ENCODE results near the gene MIPOL1. TPM values are rescaled to one million over a fixed set of nuclear protein-coding genes. Genes with fewer than 3 reads are reported as not detected.

The MIPOL1 gene
- total and polyA plus RNA-seq, 2 of the 13 experiments (the other 11 are each of a cell fraction or from before 2014, with no cell fraction given), result 8.6 to 34.2 TPM

DNA sequence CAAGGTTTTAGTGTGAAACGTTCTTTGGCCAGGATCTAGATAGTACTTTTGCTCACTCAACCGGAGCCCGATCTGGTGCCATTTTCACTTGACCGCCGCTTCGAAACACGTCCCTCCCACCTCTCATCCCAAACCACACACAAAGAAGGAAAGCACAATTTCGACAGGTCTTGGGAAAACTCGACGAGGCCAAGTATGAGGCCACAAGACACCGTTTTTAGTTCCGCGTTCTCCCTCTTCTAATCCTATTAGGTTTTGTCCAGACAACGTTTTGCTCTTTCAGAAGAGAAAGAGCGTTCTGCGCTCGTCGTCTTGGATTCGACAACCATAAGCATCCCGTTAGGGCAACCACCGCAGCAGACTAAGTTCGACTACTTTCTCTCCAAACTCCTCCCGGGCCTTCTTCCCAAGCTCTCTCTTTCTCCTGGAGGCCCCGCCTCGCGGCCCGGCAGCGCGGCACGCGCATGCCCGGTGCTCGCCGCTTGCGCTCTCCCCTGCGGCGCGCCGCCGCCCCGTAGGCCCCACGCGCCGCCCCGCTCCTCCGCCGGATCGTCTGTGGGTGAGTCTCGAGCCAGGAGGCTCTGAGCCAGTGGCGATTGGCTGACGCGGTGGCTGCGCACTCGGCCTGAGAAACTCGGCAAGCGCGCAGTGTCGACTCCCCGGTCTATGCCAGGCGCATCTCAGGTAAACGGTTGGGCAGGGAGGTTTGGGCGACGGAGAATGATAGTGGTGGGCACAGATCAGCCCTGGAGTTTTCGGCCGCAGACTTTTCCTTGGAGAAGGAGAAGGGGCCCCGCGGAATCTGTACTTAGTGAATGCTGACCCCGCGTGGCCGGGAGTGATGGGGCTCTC lies at the start of gene MIPOL1 (continued):
- TF ChIP-seq, protein P1, sequence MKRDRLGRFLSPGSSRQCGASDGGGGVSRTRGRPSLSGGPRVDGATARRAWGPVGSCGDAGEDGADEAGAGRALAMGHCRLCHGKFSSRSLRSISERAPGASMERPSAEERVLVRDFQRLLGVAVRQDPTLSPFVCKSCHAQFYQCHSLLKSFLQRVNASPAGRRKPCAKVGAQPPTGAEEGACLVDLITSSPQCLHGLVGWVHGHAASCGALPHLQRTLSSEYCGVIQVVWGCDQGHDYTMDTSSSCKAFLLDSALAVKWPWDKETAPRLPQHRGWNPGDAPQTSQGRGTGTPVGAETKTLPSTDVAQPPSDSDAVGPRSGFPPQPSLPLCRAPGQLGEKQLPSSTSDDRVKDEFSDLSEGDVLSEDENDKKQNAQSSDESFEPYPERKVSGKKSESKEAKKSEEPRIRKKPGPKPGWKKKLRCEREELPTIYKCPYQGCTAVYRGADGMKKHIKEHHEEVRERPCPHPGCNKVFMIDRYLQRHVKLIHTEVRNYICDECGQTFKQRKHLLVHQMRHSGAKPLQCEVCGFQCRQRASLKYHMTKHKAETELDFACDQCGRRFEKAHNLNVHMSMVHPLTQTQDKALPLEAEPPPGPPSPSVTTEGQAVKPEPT (CRISPR knock-in tag; IDR thresholded peaks at IDR 0.05; ENCODE audit: low read depth), result peak; percentile 98
- TF ChIP-seq, protein P2, sequence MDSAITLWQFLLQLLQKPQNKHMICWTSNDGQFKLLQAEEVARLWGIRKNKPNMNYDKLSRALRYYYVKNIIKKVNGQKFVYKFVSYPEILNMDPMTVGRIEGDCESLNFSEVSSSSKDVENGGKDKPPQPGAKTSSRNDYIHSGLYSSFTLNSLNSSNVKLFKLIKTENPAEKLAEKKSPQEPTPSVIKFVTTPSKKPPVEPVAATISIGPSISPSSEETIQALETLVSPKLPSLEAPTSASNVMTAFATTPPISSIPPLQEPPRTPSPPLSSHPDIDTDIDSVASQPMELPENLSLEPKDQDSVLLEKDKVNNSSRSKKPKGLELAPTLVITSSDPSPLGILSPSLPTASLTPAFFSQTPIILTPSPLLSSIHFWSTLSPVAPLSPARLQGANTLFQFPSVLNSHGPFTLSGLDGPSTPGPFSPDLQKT (CRISPR knock-in tag; IDR thresholded peaks at IDR 0.05; ENCODE audit: borderline replicate concordance), result peak; percentile 46
- TF ChIP-seq ZNF10 (CRISPR knock-in tag; IDR thresholded peaks at IDR 0.05; ENCODE audit: borderline replicate concordance, low read depth), result 0 out of 2 replicates have a peak, but pooled peaks have one; percentile 52
- TF ChIP-seq, protein P3, sequence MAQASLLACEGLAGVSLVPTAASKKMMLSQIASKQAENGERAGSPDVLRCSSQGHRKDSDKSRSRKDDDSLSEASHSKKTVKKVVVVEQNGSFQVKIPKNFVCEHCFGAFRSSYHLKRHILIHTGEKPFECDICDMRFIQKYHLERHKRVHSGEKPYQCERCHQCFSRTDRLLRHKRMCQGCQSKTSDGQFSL (CRISPR knock-in tag; IDR thresholded peaks at IDR 0.05), result peak; percentile 54; the same call in 1 of the 2 replicates
- peak; percentile 50; the same call in 1 of the 2 replicates for TF ChIP-seq TEAD2 (CRISPR knock-in tag; IDR thresholded peaks at IDR 0.05)
- TF ChIP-seq SKI (IDR thresholded peaks at IDR 0.05; ENCODE audit: partially characterized antibody), result peak; percentile 99
- peak; percentile 70; the same call in 1 of the 2 replicates for TF ChIP-seq ZFP82 (CRISPR knock-in tag; IDR thresholded peaks at IDR 0.05; ENCODE audit: borderline replicate concordance)
- TF ChIP-seq, protein P4, sequence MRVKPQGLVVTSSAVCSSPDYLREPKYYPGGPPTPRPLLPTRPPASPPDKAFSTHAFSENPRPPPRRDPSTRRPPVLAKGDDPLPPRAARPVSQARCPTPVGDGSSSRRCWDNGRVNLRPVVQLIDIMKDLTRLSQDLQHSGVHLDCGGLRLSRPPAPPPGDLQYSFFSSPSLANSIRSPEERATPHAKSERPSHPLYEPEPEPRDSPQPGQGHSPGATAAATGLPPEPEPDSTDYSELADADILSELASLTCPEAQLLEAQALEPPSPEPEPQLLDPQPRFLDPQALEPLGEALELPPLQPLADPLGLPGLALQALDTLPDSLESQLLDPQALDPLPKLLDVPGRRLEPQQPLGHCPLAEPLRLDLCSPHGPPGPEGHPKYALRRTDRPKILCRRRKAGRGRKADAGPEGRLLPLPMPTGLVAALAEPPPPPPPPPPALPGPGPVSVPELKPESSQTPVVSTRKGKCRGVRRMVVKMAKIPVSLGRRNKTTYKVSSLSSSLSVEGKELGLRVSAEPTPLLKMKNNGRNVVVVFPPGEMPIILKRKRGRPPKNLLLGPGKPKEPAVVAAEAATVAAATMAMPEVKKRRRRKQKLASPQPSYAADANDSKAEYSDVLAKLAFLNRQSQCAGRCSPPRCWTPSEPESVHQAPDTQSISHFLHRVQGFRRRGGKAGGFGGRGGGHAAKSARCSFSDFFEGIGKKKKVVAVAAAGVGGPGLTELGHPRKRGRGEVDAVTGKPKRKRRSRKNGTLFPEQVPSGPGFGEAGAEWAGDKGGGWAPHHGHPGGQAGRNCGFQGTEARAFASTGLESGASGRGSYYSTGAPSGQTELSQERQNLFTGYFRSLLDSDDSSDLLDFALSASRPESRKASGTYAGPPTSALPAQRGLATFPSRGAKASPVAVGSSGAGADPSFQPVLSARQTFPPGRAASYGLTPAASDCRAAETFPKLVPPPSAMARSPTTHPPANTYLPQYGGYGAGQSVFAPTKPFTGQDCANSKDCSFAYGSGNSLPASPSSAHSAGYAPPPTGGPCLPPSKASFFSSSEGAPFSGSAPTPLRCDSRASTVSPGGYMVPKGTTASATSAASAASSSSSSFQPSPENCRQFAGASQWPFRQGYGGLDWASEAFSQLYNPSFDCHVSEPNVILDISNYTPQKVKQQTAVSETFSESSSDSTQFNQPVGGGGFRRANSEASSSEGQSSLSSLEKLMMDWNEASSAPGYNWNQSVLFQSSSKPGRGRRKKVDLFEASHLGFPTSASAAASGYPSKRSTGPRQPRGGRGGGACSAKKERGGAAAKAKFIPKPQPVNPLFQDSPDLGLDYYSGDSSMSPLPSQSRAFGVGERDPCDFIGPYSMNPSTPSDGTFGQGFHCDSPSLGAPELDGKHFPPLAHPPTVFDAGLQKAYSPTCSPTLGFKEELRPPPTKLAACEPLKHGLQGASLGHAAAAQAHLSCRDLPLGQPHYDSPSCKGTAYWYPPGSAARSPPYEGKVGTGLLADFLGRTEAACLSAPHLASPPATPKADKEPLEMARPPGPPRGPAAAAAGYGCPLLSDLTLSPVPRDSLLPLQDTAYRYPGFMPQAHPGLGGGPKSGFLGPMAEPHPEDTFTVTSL (CRISPR knock-in tag; IDR thresholded peaks at IDR 0.05; ENCODE audit: borderline replicate concordance), result no peak
- peak; percentile 62 for TF ChIP-seq HHEX (CRISPR knock-in tag; IDR thresholded peaks at IDR 0.05)
- peak; percentile 89; the same call in 1 of the 2 replicates for TF ChIP-seq IRX3 (CRISPR knock-in tag; IDR thresholded peaks at IDR 0.05; ENCODE audit: borderline replicate concordance, low read depth)
- TF ChIP-seq ZNF841 (CRISPR knock-in tag; IDR thresholded peaks at IDR 0.05; ENCODE audit: borderline replicate concordance), result peak; percentile 96
- peak; percentile 63; the same call in 1 of the 2 replicates for TF ChIP-seq ZNF101 (CRISPR knock-in tag; IDR thresholded peaks at IDR 0.05; ENCODE audit: borderline replicate concordance, low read depth)
- no peak; the same call in 1 of the 2 replicates for TF ChIP-seq KLF6 (CRISPR knock-in tag; IDR thresholded peaks at IDR 0.05)
- peak; percentile 47 for TF ChIP-seq ETV6 (CRISPR knock-in tag; conservative IDR thresholded peaks at IDR 0.05)
- TF ChIP-seq, protein P5, sequence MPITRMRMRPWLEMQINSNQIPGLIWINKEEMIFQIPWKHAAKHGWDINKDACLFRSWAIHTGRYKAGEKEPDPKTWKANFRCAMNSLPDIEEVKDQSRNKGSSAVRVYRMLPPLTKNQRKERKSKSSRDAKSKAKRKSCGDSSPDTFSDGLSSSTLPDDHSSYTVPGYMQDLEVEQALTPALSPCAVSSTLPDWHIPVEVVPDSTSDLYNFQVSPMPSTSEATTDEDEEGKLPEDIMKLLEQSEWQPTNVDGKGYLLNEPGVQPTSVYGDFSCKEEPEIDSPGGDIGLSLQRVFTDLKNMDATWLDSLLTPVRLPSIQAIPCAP (CRISPR knock-in tag; IDR thresholded peaks at IDR 0.05; ENCODE audit: low read depth), result 0 out of 2 replicates have a peak, but pooled peaks have one; percentile 4
- TF ChIP-seq, protein P6, sequence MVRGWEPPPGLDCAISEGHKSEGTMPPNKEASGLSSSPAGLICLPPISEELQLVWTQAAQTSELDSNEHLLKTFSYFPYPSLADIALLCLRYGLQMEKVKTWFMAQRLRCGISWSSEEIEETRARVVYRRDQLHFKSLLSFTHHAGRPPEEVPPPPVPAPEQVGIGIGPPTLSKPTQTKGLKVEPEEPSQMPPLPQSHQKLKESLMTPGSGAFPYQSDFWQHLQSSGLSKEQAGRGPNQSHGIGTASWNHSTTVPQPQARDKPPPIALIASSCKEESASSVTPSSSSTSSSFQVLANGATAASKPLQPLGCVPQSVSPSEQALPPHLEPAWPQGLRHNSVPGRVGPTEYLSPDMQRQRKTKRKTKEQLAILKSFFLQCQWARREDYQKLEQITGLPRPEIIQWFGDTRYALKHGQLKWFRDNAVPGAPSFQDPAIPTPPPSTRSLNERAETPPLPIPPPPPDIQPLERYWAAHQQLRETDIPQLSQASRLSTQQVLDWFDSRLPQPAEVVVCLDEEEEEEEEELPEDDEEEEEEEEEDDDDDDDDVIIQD (CRISPR knock-in tag; IDR thresholded peaks at IDR 0.05; ENCODE audit: low read depth), result peak; percentile 91; the same call in 1 of the 2 replicates
